SIG-M5 (cell line): ENCODE measurements around the gene NMU.
A peak's percentile ranks its signal among the peaks of the same experiment; 100 is the strongest.
"Not testable (repeated sequence)": the region's sequence is repeated elsewhere in the genome, so short reads cannot be mapped to it uniquely, and the experiment has no call there.

Source experiments
- DNase-seq: peaks from one replicate; lab custom pipeline; 2025; lab: John Stamatoyannopoulos, UW

The NMU gene

DNA sequence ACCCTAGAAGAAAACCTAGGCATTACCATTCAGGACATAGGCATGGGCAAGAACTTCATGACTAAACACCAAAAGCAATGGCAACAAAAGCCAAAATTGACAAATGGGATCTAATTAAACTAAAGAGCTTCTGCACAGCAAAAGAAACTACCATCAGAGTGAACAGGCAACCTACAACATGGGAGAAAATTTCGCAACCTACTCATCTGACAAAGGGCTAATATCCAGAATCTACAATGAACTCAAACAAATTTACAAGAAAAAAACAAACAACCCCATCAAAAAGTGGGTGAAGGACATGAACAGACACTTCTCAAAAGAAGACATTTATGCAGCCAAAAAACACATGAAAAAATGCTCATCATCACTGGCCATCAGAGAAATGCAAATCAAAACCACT is 12.0 kb downstream of the NMU start:
- not testable (repeated sequence) for DNase-seq

- DNase-seq = no peak
Observed at GRCh38 chr4:55618546-55619143, 17.5 kb downstream of the NMU start.

GRCh38 chr4:55617587-55618197 is 18.4 kb downstream of the NMU start:
- DNase-seq = no peak

DNA sequence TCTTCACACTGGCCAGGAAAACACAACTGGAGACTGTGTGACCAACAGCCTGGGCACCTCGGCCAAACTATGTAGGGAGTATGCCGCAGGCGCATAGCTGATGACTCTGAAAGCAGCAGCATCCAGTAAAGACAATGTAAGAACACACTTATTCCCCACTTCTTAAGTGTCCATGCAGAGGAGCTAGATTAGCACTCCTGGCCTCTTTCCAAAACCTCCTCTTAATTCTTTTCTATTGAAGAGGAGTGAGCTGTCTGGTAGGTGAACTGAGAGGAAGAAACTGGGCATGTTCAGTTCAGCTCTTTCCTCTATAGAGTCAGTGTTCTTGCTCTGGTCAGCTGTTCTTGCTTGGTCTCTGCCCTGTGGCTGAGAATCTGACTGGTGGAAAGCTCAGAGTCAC is 21.1 kb downstream of the NMU start:
- DNase-seq = no peak

GRCh38 chr4:55613621-55614020 is 22.5 kb downstream of the NMU start:
- no peak for DNase-seq

GRCh38 chr4:55612341-55612740 is 23.8 kb downstream of the NMU start:
- no peak for DNase-seq

- DNase-seq = no peak
Observed at GRCh38 chr4:55611358-55612059, 24.6 kb downstream of the NMU start.

- DNase-seq = no peak
Observed at GRCh38 chr4:55610381-55610780, 25.7 kb downstream of the NMU start.

DNA sequence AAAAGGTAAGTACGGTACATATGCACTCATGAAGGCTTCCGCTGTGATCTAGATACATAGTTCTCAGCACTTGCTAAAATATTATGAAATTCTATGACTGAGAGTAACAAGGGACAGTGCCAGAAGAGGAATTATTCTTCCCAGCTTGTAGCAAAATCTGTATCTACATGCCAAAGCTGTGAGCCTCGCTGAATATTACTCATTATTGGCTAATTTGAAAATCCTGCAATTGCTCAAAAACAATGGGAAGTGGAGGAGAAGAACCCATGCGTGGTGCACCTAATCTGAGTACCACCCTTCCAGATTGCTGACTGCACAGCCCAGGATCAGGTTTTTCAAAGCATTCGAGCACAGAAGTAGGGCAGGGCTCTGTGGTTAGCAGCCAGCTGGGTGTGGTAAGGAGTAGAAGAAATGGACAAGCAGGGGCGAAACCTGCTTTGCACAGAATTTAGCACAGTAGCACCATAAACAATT is 26.7 kb downstream of the NMU start:
- no peak for DNase-seq

GRCh38 chr4:55608591-55608990 is 27.5 kb downstream of the NMU start:
- no peak for DNase-seq

- DNase-seq = no peak
Observed at GRCh38 chr4:55604996-55605395, 31.1 kb downstream of the NMU start.

GRCh38 chr4:55600640-55601039 is 35.5 kb downstream of the NMU start:
- DNase-seq = no peak

- no peak for DNase-seq
Observed at GRCh38 chr4:55598641-55599040, 37.5 kb downstream of the NMU start.

DNA sequence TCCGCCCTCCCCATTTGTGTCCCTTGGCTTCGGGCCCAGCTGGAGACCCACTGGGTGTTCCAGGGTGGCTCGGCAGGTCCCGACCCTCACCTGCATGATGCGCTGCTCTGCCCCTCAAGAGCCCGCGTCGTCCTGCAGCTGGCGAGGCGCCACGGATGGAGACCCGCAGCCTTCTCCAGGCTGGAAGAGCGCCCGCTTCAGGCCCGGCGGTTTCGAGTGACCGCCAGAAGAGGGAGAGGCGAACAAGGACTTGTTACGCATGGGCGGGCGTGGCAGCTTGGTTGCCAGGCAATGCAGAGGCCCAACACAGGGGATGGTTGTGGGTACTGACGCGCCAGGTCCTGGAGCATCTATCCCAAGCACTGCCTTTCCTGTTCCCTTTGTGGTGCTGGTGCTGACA is 44.1 kb downstream of the NMU start, which contains the start of gene PDCL2:
TSS of gene PDCL2 (minus strand) at position 232 of the 400 bp plus-strand sequence. CDS start at position 96, 136 bp downstream.
- DNase-seq = no peak

DNA sequence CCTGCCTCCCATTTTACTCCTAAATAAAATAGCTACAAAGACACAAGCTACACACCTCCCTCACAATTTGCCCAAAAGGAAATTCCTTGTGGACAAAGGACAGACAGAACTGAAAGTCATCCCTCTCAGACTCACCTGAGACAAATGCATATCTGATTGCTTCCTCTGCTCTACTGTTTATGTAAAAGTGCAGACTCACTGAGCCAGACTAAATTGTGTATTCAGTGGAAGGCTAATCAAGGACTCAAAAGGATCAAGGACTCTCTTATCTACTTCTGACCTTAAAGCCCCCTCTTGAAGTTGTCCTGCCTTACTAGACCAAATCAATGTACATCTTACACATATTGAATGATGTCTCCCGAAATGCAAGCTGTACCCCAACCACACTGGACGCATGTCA is 47.9 kb downstream of the NMU start:
- DNase-seq = no peak

DNA sequence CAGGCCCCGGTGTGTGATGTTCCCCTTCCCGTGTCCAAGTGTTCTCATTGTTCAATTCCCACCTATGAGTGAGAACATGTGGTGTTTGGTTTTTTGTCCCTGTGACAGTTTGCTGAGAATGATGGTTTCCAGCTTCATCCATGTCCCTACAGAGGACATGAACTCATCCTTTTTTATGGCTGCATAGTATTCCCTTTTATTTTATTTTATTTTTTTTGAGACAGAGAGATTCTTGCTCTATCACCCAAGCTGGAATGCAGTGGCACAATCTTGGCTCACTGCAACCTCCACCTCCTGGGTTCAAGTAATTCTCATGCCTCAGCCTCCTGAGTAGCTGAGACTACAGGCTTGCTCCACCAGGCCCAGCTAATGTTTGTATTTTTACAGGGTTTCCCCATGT is 53.3 kb downstream of the NMU start:
- DNase-seq = not testable (repeated sequence)

GRCh38 chr4:55578341-55579010 is 57.6 kb downstream of the NMU start:
- DNase-seq = no peak

- DNase-seq = no peak
Observed at GRCh38 chr4:55575513-55575912, 60.6 kb downstream of the NMU start.

GRCh38 chr4:55574252-55574651 is 61.8 kb downstream of the NMU start:
- DNase-seq = no peak

DNA sequence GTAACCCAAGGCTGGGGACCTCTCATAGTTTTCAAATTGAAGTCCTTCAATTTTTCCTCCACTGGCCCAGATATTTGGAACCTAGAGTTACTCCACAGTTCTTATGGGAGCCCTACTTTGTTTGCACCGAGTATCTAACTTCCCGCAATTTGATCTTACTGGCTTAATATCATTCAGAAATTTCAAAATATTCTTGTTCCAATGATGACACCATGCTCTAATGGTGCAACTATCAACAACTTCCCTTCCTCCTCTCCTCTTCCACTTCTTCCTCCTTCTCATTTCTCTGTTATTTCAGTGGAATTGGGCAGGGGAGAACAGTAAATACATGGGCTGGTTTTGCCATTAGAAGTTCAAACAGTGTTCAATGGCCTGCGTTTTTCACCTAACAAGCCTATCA is 64.3 kb downstream of the NMU start:
- DNase-seq = no peak

DNA sequence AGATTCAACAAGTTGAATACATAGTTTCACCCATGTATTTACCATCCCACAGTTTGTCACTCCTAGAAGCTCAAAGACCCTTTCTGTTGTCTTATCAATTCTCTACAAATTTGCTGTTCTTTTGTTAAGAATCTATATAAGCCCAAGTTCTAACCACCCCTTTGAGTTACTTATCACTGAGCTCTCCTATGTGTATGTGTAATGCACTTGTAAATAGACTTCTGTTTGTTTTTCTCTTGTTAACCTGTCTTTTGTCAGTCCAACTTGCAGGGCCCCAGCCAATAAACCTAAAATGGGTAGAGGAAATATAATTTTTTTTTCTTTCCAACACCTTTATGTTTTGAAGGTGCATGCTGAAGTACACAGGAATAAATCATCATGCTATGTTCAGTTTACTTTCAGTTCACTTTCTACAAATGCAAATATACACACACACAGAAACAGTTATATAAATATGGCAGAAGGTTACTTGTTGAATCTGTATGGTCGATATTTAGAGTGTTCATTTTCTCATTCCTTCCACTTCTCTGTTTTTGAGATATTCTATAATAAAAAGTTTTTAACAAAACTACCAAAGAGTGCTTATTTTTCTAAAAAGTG is 67.1 kb downstream of the NMU start:
- DNase-seq = no peak

DNA sequence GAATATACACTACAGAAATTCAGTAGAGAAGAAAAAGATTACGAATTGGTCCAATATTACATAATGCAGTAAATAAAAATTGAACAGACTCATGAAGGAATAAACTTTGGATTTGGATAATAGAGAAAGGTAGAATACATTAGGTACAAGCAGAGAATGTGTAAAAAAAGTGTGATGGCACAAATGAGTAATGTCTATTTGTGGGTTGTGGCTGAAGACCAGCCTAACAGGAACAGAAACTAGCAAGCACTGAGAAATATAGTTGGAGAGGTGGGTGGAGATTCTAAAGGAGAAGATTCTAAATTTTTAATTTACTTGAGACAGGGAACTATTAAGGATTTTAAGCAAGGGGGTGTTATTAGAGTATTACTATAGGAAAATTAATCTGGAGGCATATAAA is 74.2 kb downstream of the NMU start:
- DNase-seq = peak; percentile 19
